ENCODE measurements around the gene COL23A1. TPM values are rescaled to one million over a fixed set of nuclear protein-coding genes. Genes with fewer than 3 reads are reported as not detected.
A peak's percentile ranks its signal among the peaks of the same experiment; 100 is the strongest.

COL23A1 gene
- total RNA-seq, 1 experiment from 2014 or later, result not detected

- intact Hi-C loops (cut with micrococcal nuclease; ENCODE audit: unreplicated experiment), result no loop called here
- no peak overlapping the region for H3K4me3 ChIP-seq (ENCODE audit: low read depth, low read length, poor library complexity, severe bottlenecking)
- H3K36me3 ChIP-seq (ENCODE audit: insufficient read depth, low read length, poor library complexity, severe bottlenecking), result peaks cover 66% of the 10 kb centered on the region
- BruUV-seq (replicated peaks), result no TSS peak
- DNase-seq (ENCODE audit: low spot score), result no peak
- TF ChIP-seq CTCF (conservative IDR thresholded peaks at IDR 0.05; ENCODE audit: low read depth, low read length), result no peak
- no peak for TF ChIP-seq EZH2 (IDR thresholded peaks at IDR 0.05; ENCODE audit: borderline replicate concordance, low read depth, low read length, poor library complexity, severe bottlenecking)
- CTCF ChIA-PET, result no interaction called here
- H3K9me3 ChIP-seq (ENCODE audit: low read depth, low read length, poor library complexity, severe bottlenecking), result no peaks in the 10 kb centered on the region
- POLR2A ChIA-PET (ENCODE audit: low non-redundant PET), result no interaction called here
- H3K4me1 ChIP-seq (ENCODE audit: insufficient read depth, low read length, poor library complexity, severe bottlenecking), result peaks cover 10% of the 10 kb centered on the region
- no peaks in the 10 kb centered on the region for H3K27me3 ChIP-seq (replicated peaks; ENCODE audit: insufficient read depth, low read depth, low read length, poor library complexity)
- peak overlapping the region; percentile 58 for H3K27ac ChIP-seq (ENCODE audit: low read depth, low read length, poor library complexity, severe bottlenecking)
Measured at GRCh38 chr5:178215280-178216002, 374.8 kb downstream of the COL23A1 start.

GRCh38 chr5:178214160-178214803 lies 375.9 kb downstream of the COL23A1 start:
- peaks cover 10% of the 10 kb centered on the region for H3K4me1 ChIP-seq (ENCODE audit: insufficient read depth, low read length, poor library complexity, severe bottlenecking)
- H3K4me3 ChIP-seq (ENCODE audit: low read depth, low read length, poor library complexity, severe bottlenecking), result no peak overlapping the region
- no TSS peak for BruUV-seq (replicated peaks)
- H3K9me3 ChIP-seq (ENCODE audit: low read depth, low read length, poor library complexity, severe bottlenecking), result no peaks in the 10 kb centered on the region
- ChIA-PET POLR2A (ENCODE audit: low non-redundant PET) (no interaction called here), CTCF (no interaction called here)
- intact Hi-C loops (cut with micrococcal nuclease; ENCODE audit: unreplicated experiment), result no loop called here
- TF ChIP-seq CTCF (conservative IDR thresholded peaks at IDR 0.05; ENCODE audit: low read depth, low read length), result no peak
- H3K27ac ChIP-seq (ENCODE audit: low read depth, low read length, poor library complexity, severe bottlenecking), result peak overlapping the region; percentile 16
- peaks cover 78% of the 10 kb centered on the region for H3K36me3 ChIP-seq (ENCODE audit: insufficient read depth, low read length, poor library complexity, severe bottlenecking)
- H3K27me3 ChIP-seq (replicated peaks; ENCODE audit: insufficient read depth, low read depth, low read length, poor library complexity), result no peaks in the 10 kb centered on the region
- DNase-seq (ENCODE audit: low spot score), result no peak

GRCh38 chr5:178213748-178214151 lies 376.4 kb downstream of the COL23A1 start:
- no peak for TF ChIP-seq CTCF (conservative IDR thresholded peaks at IDR 0.05; ENCODE audit: low read depth, low read length)
- TF ChIP-seq EZH2 (IDR thresholded peaks at IDR 0.05; ENCODE audit: borderline replicate concordance, low read depth, low read length, poor library complexity, severe bottlenecking), result no peak
- POLR2A ChIA-PET (ENCODE audit: low non-redundant PET), result no interaction called here
- H3K36me3 ChIP-seq (ENCODE audit: insufficient read depth, low read length, poor library complexity, severe bottlenecking), result peaks cover 83% of the 10 kb centered on the region

More at GRCh38 chr5:178213748-178214151, 376.4 kb downstream of the COL23A1 start:
- no peak overlapping the region for H3K4me3 ChIP-seq (ENCODE audit: low read depth, low read length, poor library complexity, severe bottlenecking)
- no peak for DNase-seq (ENCODE audit: low spot score)
- no peaks in the 10 kb centered on the region for H3K9me3 ChIP-seq (ENCODE audit: low read depth, low read length, poor library complexity, severe bottlenecking)
- no peaks in the 10 kb centered on the region for H3K27me3 ChIP-seq (replicated peaks; ENCODE audit: insufficient read depth, low read depth, low read length, poor library complexity)
- intact Hi-C loops (cut with micrococcal nuclease; ENCODE audit: unreplicated experiment), result no loop called here
- CTCF ChIA-PET, result no interaction called here
- peaks cover 10% of the 10 kb centered on the region for H3K4me1 ChIP-seq (ENCODE audit: insufficient read depth, low read length, poor library complexity, severe bottlenecking)
- no TSS peak for BruUV-seq (replicated peaks)
- H3K27ac ChIP-seq (ENCODE audit: low read depth, low read length, poor library complexity, severe bottlenecking), result no peak overlapping the region
